ENCODE results near the gene HMCN2.

DNA sequence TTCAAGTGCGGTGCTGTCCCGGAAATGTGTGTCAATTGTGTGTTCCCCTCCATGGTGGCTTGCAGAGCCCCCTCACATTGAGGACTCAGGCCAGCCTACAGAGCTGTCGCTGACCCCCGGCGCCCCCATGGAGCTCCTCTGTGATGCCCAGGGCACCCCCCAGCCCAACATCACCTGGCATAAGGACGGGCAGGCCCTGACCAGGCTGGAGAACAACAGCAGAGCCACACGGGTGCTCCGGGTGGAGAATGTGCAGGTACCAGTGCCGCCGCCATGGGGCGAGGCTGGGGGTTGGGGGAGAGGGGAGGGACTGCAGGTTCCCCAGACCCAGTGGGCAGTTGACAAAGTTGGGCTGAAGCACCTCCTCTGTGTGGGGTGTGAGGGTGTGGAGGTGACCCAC is 128.8 kb downstream of the HMCN2 start:
- TF ChIP-seq, protein P1, sequence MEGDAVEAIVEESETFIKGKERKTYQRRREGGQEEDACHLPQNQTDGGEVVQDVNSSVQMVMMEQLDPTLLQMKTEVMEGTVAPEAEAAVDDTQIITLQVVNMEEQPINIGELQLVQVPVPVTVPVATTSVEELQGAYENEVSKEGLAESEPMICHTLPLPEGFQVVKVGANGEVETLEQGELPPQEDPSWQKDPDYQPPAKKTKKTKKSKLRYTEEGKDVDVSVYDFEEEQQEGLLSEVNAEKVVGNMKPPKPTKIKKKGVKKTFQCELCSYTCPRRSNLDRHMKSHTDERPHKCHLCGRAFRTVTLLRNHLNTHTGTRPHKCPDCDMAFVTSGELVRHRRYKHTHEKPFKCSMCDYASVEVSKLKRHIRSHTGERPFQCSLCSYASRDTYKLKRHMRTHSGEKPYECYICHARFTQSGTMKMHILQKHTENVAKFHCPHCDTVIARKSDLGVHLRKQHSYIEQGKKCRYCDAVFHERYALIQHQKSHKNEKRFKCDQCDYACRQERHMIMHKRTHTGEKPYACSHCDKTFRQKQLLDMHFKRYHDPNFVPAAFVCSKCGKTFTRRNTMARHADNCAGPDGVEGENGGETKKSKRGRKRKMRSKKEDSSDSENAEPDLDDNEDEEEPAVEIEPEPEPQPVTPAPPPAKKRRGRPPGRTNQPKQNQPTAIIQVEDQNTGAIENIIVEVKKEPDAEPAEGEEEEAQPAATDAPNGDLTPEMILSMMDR (conservative IDR thresholded peaks at IDR 0.05; ENCODE audit: low read depth, low read length), result no peak
- TF ChIP-seq FOS (IDR thresholded peaks at IDR 0.05; ENCODE audit: low read depth, low read length), result no peak
- no peak for TF ChIP-seq POLR2A (IDR thresholded peaks at IDR 0.05; ENCODE audit: low read depth, low read length)
- TF ChIP-seq RFX5 (IDR thresholded peaks at IDR 0.05; ENCODE audit: low read depth, low read length), result no peak
